Tibial nerve (tissue), 4 donors: Measurements from ENCODE around the gene HMCN1. TPM values are rescaled to one million over a fixed set of nuclear protein-coding genes. Genes with fewer than 3 reads are reported as not detected.

ENCODE experiments used
- DNase-seq, 2 donors: peaks; one replicate each; pipeline ENCODE4 v3.0.0-alpha.2; 2019; ENCODE audit warnings: low spot score in 2 of 2
- H3K27ac ChIP-seq, 4 donors: fragments of 200-600 bp; sonication (generic) in 3 of 4; one replicate each; pipeline ENCODE4 v1.5.1; 2017 to 2019; ENCODE audit warnings: mild to moderate bottlenecking in 1 of 4
- H3K27me3 ChIP-seq, 2 donors: fragments of 200-600 bp; sonication (generic) in 1 of 2; one replicate each; pipeline versions ENCODE4 v1.5.1 to v1.6.0; 2017 to 2019
- H3K36me3 ChIP-seq, 3 donors: fragments of 200-600 bp; sonication (generic); one replicate each; pipeline ENCODE4 v1.5.1; 2018 to 2019
- H3K4me1 ChIP-seq, 4 donors: fragments of 200-600 bp; sonication (generic) in 3 of 4; one replicate each; pipeline ENCODE4 v1.5.1; 2017 to 2019
- H3K4me3 ChIP-seq, 4 donors: fragments of 200-600 bp; sonication (generic) in 3 of 4; one replicate each; pipeline ENCODE4 v1.5.1; 2017 to 2019; ENCODE audit warnings: mild to moderate bottlenecking in 1 of 4, moderate library complexity in 1 of 4
- H3K9me3 ChIP-seq, 4 donors: fragments of 200-600 bp; sonication (generic) in 3 of 4; one replicate each; pipeline ENCODE4 v1.5.1; 2017 to 2019
- EP300 ChIP-seq, 2 donors: sonication (generic); formaldehyde crosslinking; IDR thresholded peaks; one replicate each; pipeline ENCODE4 v1.6.1; 2017; ENCODE audit warnings: antibody characterized with exemption in 2 of 2, mild to moderate bottlenecking in 1 of 2
- POLR2A ChIP-seq, 2 donors: fragments of 450-650 bp; IDR thresholded peaks; one replicate each; pipeline ENCODE4 v1.6.1; 2017; ENCODE audit warnings: antibody characterized with exemption in 2 of 2, mild to moderate bottlenecking in 2 of 2, moderate library complexity in 2 of 2
- WGBS, 2 donors: methylation state at CpG; one replicate each; pipeline ENCODE4 v1.1.5; 2018; 5-methylcytosine and 5-hydroxymethylcytosine counted together
- total RNA-seq, 4 donors: library from RNA; depleted of rRNA; stranded (reverse); fragments of >200 nt; gene quantifications; one replicate each; pipeline ENCODE4 v1.1.0, GENCODE V29; 2016
- TF ChIP-seq, protein P1 (sequence below), 5 experiments: fragments of 200-600 bp in 3 of 5; fragments of 450-650 bp in 2 of 5; sonication (generic) in 3 of 5; IDR thresholded peaks; one replicate each; pipeline ENCODE4 v1.5.1; 2016 to 2019; ENCODE audit warnings: antibody characterized with exemption in 5 of 5, mild to moderate bottlenecking in 3 of 5, moderate library complexity in 2 of 5

HMCN1 gene
- total RNA-seq, 4 donors from 2014 or later, result 2.1 to 13.3 (median 3.9) TPM

DNA sequence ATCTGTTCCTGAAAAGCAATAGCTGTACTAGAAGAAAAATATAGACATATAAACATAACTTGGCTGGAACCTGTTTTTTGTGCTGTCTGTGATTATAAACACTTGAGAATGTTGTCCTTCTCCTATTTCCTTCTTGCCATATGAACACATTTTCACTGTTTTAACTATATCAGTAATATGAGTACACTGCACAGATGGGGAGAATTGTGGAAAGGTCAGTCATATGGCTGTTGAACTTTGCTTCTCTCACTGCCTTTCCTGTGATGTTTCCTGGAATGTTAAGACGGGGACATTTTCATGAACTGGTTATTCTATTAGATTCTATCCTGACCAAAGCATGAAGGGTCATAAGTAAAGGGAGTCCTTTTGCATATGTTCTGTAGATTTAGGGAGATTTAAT, 24.9 kb downstream of the HMCN1 start:
- TF ChIP-seq POLR2A (IDR thresholded peaks at IDR 0.05), result no peak
- no peaks in the 10 kb centered on the region for H3K9me3 ChIP-seq
- DNase-seq, result no peak
- no peaks in the 10 kb centered on the region for H3K27me3 ChIP-seq
- 70 to 76% methylated on average over 1 of the region's 1 CpG for WGBS, 2 donors
- no peaks in the 10 kb centered on the region for H3K4me1 ChIP-seq
- H3K27ac ChIP-seq, result no peak overlapping the region
- H3K4me3 ChIP-seq, result no peak overlapping the region
- no peaks in the 10 kb centered on the region for H3K36me3 ChIP-seq

DNA sequence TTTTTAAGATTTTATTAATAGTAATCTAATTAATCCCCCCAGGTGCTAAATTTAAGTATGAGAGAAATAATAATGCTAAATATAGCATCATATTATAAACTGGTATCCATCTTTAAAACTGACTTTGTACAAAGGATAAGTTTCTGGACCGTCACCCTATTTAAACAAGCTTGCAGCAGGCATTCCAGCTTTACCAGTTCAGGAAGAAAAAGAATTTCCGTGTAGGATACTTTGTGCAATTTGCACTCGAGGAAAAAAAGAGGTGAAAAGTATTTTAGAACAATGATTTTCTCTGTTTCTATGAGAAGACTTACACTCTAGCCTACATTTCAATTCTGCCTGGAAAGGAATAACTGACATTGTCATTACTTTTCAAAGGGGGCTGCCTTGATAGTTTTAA, 27.6 kb downstream of the HMCN1 start:
- Histone ChIP-seq H3K4me1 (no peaks in the 10 kb centered on the region), H3K36me3 (no peaks in the 10 kb centered on the region), H3K9me3 (no peaks in the 10 kb centered on the region), H3K27me3 (no peaks in the 10 kb centered on the region), H3K27ac (no peak overlapping the region), H3K4me3 (no peak overlapping the region)
- no peak for TF ChIP-seq POLR2A (IDR thresholded peaks at IDR 0.05)
- no peak for TF ChIP-seq EP300 (IDR thresholded peaks at IDR 0.05)
- TF ChIP-seq, protein P1, sequence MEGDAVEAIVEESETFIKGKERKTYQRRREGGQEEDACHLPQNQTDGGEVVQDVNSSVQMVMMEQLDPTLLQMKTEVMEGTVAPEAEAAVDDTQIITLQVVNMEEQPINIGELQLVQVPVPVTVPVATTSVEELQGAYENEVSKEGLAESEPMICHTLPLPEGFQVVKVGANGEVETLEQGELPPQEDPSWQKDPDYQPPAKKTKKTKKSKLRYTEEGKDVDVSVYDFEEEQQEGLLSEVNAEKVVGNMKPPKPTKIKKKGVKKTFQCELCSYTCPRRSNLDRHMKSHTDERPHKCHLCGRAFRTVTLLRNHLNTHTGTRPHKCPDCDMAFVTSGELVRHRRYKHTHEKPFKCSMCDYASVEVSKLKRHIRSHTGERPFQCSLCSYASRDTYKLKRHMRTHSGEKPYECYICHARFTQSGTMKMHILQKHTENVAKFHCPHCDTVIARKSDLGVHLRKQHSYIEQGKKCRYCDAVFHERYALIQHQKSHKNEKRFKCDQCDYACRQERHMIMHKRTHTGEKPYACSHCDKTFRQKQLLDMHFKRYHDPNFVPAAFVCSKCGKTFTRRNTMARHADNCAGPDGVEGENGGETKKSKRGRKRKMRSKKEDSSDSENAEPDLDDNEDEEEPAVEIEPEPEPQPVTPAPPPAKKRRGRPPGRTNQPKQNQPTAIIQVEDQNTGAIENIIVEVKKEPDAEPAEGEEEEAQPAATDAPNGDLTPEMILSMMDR (IDR thresholded peaks at IDR 0.05), result no peak
- DNase-seq, result no peak
- 35 to 47% methylated on average over 3 of the region's 3 CpGs for WGBS, 2 donors

DNA sequence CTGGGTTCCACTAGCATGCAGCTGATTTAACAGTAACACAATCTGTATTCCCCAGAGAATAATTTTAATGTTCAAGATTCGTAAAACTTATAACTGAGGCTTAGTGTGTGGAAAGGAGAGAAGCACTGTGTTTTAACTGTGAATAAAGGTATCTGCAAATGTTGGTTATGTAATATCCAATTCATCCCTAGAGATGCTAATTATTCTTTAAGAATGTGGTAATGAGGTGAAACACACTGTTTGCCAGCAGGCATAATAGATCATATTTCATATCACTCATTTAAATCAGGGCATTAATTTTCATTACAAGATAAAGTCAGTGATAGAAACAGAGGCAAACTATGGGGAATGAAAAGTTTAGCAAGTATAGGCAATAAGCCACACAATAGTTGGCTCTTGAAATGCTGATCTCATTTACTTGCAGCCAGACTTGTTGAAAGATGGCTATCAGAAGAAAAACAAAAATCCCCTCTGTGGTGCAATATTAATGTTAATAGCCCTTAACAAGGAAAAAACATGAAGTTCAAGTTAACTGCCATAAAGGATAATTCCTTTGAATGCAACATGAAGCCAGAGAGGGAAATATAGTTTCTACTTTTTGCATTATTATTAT, 33.4 kb downstream of the HMCN1 start:
- H3K27ac ChIP-seq, result no peak overlapping the region
- TF ChIP-seq, protein P1 (IDR thresholded peaks at IDR 0.05), result no peak
- TF ChIP-seq POLR2A (IDR thresholded peaks at IDR 0.05) (no peak), EP300 (IDR thresholded peaks at IDR 0.05) (no peak)
- DNase-seq, result no peak
- H3K4me1 ChIP-seq, result no peaks in the 10 kb centered on the region
- H3K9me3 ChIP-seq, result no peaks in the 10 kb centered on the region
- H3K27me3 ChIP-seq, result no peaks in the 10 kb centered on the region
- WGBS, 2 donors, result 27 to 48% methylated on average over 1 of the region's 1 CpG
- no peak overlapping the region for H3K4me3 ChIP-seq
- no peaks in the 10 kb centered on the region for H3K36me3 ChIP-seq

DNA sequence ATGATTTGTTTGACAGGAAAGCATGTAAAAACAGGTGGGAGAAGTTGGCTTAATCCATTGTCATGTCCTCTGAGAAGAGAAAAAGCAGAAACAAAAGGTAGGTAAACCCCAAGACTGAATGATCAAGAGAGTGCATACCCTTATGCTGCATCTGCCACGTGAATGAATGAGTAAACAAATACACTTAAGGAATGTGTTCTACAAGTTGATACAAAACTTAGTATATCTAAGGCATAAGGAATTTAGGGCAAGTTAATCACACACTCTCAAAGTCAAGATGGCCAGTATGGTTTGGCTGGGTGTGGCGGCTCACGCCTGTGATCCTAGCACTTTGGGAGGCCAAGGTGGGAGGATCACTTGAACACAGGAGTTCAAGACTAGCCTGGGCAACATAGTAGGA, 34.2 kb downstream of the HMCN1 start:
- Histone ChIP-seq H3K27ac (no peak overlapping the region), H3K36me3 (no peaks in the 10 kb centered on the region), H3K27me3 (no peaks in the 10 kb centered on the region), H3K9me3 (no peaks in the 10 kb centered on the region), H3K4me1 (no peaks in the 10 kb centered on the region), H3K4me3 (no peak overlapping the region)
- no peak for DNase-seq
- TF ChIP-seq POLR2A (IDR thresholded peaks at IDR 0.05) (no peak), EP300 (IDR thresholded peaks at IDR 0.05) (no peak)
- TF ChIP-seq, protein P1 (IDR thresholded peaks at IDR 0.05), result no peak
- WGBS, 2 donors, result 91 to 93% methylated on average over 3 of the region's 3 CpGs

DNA sequence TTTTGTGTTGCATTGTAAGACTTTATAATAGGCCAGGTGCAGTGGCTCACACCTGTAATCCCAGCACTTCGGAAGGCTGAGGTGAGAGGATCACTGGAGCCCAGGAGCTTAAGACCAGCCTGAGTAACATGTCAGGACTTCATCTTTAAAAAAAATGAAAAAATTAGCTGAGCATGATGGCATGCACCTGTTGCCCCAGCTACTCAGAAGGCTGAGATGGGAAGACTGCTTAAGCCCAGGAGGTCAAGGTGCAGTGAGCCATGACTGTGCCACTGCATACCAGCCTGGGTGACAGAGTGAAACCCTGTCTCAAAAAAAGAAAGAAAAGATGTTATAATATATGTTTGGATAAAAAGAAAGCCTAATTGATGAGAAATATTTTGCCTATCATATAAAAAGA, 34.9 kb downstream of the HMCN1 start:
- TF ChIP-seq EP300 (IDR thresholded peaks at IDR 0.05) (no peak), POLR2A (IDR thresholded peaks at IDR 0.05) (no peak)
- TF ChIP-seq, protein P1 (IDR thresholded peaks at IDR 0.05), result no peak
- no peaks in the 10 kb centered on the region for H3K4me1 ChIP-seq
- WGBS, 2 donors, result 82 to 92% methylated on average over 1 of the region's 1 CpG

DNA sequence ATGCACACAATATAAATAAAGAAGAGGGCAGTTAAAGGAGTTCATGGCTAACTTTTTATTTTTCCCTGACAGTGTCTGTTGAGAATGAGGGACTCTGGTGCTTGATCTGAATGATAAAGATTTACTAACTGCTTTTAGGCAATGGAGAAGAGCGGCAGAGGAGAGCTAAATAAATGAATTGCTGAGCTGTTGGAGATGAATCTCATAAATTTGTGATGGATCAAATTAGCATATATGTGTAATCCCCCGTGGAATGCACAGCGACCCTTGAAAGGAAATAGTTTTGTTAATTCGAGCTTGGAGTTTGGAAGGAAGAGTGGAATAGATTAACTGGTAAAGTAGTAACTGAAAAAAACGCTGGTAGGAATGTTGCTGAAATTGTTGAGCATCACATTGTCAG, 40.2 kb downstream of the HMCN1 start:
- no peaks in the 10 kb centered on the region for H3K36me3 ChIP-seq
- peaks cover 0 to 2% (median 0%) of the 10 kb centered on the region in 4 donors for H3K9me3 ChIP-seq
- no peak overlapping the region for H3K4me3 ChIP-seq
- no peaks in the 10 kb centered on the region for H3K27me3 ChIP-seq
- TF ChIP-seq, protein P1 (IDR thresholded peaks at IDR 0.05), result no peak
- TF ChIP-seq EP300 (IDR thresholded peaks at IDR 0.05), result no peak
- TF ChIP-seq POLR2A (IDR thresholded peaks at IDR 0.05), result no peak
- H3K27ac ChIP-seq, result no peak overlapping the region
- 38 to 40% methylated on average over 5 of the region's 5 CpGs for WGBS, 2 donors
- H3K4me1 ChIP-seq, result no peaks in the 10 kb centered on the region
- no peak for DNase-seq

More for the DNA sequence above, 34.9 kb downstream of the HMCN1 start:
- no peaks in the 10 kb centered on the region for H3K36me3 ChIP-seq
- H3K27ac ChIP-seq, result no peak overlapping the region
- no peaks in the 10 kb centered on the region for H3K9me3 ChIP-seq
- DNase-seq, result no peak
- no peak overlapping the region for H3K4me3 ChIP-seq
- H3K27me3 ChIP-seq, result no peaks in the 10 kb centered on the region
